Measurements from ENCODE around the gene TINAG. TPM values are rescaled to one million over a fixed set of nuclear protein-coding genes. Genes with fewer than 3 reads are reported as not detected.

Gene TINAG
- total RNA-seq: not detected in 2 replicates

GRCh38 chr6:54308289-54308985 lies at the start of gene TINAG:
TSS of gene TINAG (plus strand) at chr6:54308441. CDS start at chr6:54308551, 110 bp downstream.

Other genes starting within 250 kb of the TINAG start
- gene MLIP, start 197.0 kb upstream of the TINAG start, total RNA-seq: 0.63 TPM in 1 of 2 replicates, not detected in the other